Non-pigmented ciliary epithelial cell (primary cell): ENCODE data around the gene POLE4.

Experiments
- DNase-seq: peaks from one replicate; pipeline ENCODE4 v3.0.0-alpha.2; 2010; ENCODE audit warnings: low read depth

The POLE4 gene

DNA sequence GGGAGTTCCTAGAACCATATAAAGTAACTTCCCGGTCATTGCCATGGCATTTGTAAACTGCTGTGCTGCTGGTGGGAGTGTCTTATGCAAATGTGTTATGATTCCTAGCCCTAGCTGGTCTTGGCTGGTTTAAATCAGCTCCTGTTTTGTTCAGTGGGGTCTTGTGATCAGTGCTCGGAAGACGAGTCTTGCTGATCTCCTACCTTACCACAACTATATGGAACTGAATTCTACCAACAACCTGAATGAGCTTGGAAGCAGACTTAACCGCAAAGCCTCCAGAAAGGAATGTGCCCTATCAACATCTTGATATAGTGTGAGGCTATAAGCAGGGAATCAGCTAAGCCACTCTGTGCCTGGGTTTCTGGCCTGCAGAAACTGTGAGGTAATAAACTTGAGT, 33.5 kb downstream of the POLE4 start:
- peak; percentile 20 for DNase-seq

GRCh38 chr2:74999468-74999867, 41.0 kb downstream of the POLE4 start:
- no peak for DNase-seq

DNA sequence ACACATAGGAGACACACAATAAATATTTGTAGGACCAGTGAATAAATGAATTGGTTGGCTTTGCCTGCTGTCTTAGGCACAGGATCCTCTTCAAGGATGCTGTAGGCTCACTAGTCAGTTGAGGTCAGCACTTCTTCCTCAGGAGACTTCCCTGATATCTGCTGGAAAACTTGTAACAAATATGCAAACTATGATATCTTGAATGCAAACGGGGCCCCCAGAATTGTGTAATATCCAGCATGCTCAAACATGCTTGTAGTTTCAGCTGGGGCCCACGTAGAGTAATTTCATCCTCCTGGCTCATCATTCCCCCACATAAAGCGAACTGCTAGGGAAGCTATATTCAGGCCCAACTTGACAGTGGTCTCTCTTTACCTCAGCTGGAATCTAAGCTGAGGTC, 43.6 kb downstream of the POLE4 start:
- no peak for DNase-seq

GRCh38 chr2:75003276-75003675, 44.8 kb downstream of the POLE4 start:
- DNase-seq, result no peak

- DNase-seq, result no peak
Observed at GRCh38 chr2:75003773-75004172, 45.3 kb downstream of the POLE4 start.

DNA sequence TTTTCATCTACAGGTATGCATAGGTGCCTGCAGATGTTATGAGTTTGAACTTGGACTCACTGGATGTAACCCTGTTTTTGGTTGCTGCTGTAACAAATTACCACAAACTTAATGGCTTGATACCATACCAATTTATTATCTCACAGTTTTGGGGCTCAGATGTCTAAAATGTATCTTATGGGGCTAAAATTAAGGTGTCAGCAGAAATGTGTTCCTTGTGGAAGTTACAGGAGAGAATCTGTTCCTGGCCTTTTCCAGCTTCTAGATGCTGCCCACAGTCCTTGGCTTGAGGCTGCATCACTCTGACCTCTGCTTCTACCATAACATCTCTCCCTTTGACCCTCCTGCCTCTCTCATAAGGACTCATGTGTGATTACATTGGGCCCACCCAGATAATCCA, 47.6 kb downstream of the POLE4 start:
- no peak for DNase-seq

DNA sequence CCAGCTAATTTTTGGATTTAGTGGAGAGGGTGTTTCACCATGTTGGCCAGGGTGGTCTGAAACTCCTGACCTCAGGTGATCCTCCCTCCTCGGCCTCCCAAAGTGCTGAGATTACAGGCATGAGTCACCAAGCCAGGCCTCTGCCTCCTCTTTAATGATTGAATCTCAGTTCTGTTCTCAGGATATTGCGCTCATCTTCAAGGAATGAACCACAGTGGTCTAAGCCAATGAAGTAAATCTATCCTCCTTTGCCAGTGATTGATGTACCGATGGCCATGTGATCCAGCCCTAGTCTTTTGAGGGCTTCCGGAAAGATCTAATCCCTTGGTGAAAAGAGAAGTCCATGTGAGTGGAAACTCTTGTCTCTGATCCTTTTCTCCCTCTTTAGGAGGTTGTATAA, 48.6 kb downstream of the POLE4 start:
- DNase-seq, result no peak

DNA sequence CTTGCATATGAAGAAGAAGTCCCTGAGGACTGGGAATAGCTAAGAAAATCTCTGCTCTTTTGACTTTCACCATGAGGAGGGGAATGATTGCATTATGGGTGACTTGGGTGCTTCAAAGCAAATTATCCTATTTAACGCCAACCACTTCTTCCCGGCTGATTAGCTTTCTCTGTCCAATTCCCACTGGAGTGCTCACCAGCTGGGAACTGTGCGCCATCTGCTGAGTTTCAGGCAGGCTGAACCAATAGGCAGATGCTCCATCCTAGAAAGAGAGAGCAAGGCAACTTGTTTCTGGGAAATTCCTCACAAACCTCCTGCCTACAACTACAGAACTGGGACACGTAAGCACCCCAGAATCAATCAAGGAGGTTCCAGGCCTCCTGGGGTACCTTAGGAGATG, 49.4 kb downstream of the POLE4 start:
- no peak for DNase-seq

DNA sequence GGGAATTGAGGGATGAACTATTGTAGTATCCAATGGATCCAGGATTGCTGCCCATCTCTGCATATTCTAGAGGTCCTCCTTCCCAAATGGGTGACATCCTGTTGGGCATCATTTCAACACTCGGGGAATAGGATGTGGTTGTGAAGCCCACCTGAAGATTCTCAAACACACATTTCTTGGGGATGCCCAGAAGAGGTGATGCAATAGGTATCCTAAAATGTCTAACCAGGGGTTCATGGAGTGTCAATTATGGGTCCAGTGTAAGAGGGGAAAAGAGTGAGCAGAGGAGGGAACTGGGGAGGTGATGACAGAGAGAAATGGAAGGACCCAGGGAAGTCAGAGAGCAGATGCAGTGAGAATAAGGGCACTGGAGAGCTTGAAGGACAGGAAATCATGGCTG, 52.1 kb downstream of the POLE4 start:
- no peak for DNase-seq

DNA sequence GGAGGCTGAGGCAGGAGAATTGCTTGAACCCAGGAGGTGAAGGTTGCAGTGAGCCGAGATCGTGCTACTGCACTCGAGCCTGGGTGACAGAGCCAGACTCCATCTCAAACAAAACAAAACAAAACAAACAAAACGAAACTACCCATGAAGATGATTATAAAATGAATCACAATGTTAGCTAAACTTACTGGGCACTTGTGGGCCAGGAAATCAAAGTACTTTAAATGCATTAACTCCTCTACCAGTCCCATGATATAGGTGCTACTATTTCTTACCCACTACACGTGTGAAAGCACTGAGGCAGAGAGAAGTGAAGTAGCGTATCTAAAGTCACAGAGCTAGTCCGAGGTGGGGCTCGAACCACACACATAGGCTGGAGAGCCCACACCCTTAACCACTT, 53.6 kb downstream of the POLE4 start:
- no peak for DNase-seq

GRCh38 chr2:75018162-75018561, 59.7 kb downstream of the POLE4 start:
- no peak for DNase-seq
